G401.6 (cell line): ENCODE data around the gene SLC39A2.

ENCODE experiments used
- FAIRE-seq: peaks from 2 replicates; lab custom pipeline; 2012; peaks lifted over from hg19 to GRCh38; lab: Jason Lieb, UNC

SLC39A2 gene

DNA sequence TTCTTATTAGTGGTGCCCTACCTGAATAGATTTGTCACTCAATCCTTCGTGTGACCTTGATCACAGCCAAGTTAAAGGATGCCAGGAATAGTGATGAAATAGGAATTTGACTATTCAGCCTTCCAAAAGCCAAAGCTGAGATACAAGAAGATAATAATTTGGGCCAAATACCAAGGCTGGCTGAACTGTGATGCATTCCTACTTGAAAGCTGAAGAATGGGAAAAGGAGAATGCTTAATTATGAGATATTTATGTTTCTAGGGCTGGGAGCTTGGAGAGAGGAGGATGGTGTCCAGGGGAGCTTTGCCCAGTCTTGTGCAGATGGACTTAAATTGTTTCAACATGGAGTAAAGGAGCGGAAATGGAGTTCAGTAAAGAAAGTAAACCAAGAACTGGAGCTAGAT is 48.3 kb downstream of the SLC39A2 start:
- FAIRE-seq, result no peak

DNA sequence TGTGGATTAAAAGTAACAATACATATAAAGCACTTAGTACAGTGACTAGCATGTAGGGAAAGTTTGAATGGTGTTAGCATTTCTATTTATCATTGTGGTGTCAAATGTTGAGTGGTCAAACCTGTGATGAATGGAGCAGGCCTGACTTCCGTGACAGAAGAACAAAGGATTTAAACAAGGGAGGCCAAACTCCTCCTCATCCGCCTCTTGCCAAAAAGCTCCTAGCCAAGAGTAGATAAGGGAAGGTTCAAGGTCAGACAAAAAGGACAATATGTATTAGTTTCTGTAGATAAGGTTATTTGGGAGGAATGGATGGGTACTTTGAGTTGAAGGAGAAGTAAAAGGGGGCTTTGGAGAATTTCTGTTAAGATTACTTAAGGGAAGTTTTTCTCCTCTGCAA is 49.5 kb downstream of the SLC39A2 start:
- FAIRE-seq, result no peak

GRCh38 chr14:21049271-21049673 is 50.2 kb downstream of the SLC39A2 start:
- FAIRE-seq, result no peak

DNA sequence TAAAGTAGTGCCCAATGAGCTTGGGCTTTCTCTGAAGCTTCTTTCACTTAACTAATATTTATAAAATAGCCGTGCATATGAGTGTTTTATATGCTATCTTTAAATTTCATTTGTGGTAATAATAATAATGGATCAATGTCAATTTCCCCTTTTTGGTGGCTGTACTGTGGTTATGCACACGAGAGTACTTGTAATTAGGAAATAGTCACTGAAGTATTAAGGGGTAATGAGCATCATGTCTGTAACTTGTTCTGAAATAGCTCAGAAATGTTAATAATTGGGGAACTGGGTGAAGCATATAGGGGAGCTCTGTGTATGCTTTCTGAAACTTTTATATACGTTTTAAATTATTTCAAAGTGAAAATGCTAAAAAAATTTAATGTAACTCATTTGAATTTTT is 51.5 kb downstream of the SLC39A2 start:
- no peak for FAIRE-seq
